Brain microvascular endothelial cell (primary cell): ENCODE data around the gene LRRC56.

Experiments used
- DNase-seq: peaks from one replicate; pipeline ENCODE4 v3.0.0-alpha.2; 2020
- H3K27ac ChIP-seq: fragments of 250-450 bp; sonication (Bioruptor Pico); 2 replicates; pipeline ENCODE4 v1.5.1; 2020; ENCODE audit warnings: mild to moderate bottlenecking, moderate library complexity
- H3K27me3 ChIP-seq: fragments of 250-450 bp; sonication (Bioruptor Pico); replicated peaks from 2 replicates; pipeline ENCODE4 v1.5.1; 2020; ENCODE audit warnings: mild to moderate bottlenecking
- H3K36me3 ChIP-seq: fragments of 250-450 bp; sonication (Bioruptor Pico); replicated peaks from 2 replicates; pipeline ENCODE4 v1.5.1; 2020; ENCODE audit warnings: mild to moderate bottlenecking
- H3K4me3 ChIP-seq: 2 replicates; pipeline ENCODE4 v1.5.1; 2011; ENCODE audit warnings: low read depth, mild to moderate bottlenecking, control low read depth, low read length, moderate library complexity
- CTCF ChIP-seq: IDR thresholded peaks from 2 replicates; pipeline ENCODE4 v1.5.1; 2011; ENCODE audit warnings: low read depth, mild to moderate bottlenecking, moderate library complexity, low read length, control low read depth, inconsistent platforms; ENCODE audit errors: missing control alignments
- in situ Hi-C: cut with HindIII; loops from 2 replicates; pipeline ENCODE4 v1.10.0; 2017; ENCODE audit warnings: low sequenced_read_pairs, low pct_ligation_motif_present

The LRRC56 gene

GRCh38 chr11:518463-519202, 18.7 kb upstream of the LRRC56 start:
- Histone ChIP-seq H3K27ac (peak overlapping the region; percentile 56), H3K36me3 (peaks cover 4% of the 10 kb centered on the region), H3K4me3 (no peak overlapping the region)

GRCh38 chr11:520428-521176, 16.7 kb upstream of the LRRC56 start:
- H3K27ac ChIP-seq, result no peak overlapping the region
- no peak overlapping the region for H3K4me3 ChIP-seq
- in situ Hi-C loops, result no loop called here
- no peaks in the 10 kb centered on the region for H3K27me3 ChIP-seq
- no peaks in the 10 kb centered on the region for H3K36me3 ChIP-seq
- no peak for DNase-seq
- peak; percentile 35 for TF ChIP-seq CTCF

More at GRCh38 chr11:518463-519202, 18.7 kb upstream of the LRRC56 start:
- peak; percentile 92 for DNase-seq
- no peaks in the 10 kb centered on the region for H3K27me3 ChIP-seq
- in situ Hi-C loops, result no loop called here
- TF ChIP-seq CTCF, result peak; percentile 57

GRCh38 chr11:521177-521688, 16.1 kb upstream of the LRRC56 start:
- Histone ChIP-seq H3K4me3 (no peak overlapping the region), H3K36me3 (no peaks in the 10 kb centered on the region), H3K27me3 (no peaks in the 10 kb centered on the region), H3K27ac (no peak overlapping the region)
- no peak for DNase-seq
- no peak for TF ChIP-seq CTCF
- in situ Hi-C loops, result no loop called here

GRCh38 chr11:526192-526591, 11.1 kb upstream of the LRRC56 start:
- Histone ChIP-seq H3K4me3 (no peak overlapping the region), H3K27me3 (no peaks in the 10 kb centered on the region), H3K27ac (no peak overlapping the region), H3K36me3 (no peaks in the 10 kb centered on the region)
- TF ChIP-seq CTCF, result no peak
- in situ Hi-C loops, result no loop called here
- DNase-seq, result no peak

GRCh38 chr11:528166-528814, 9.0 kb upstream of the LRRC56 start:
- no peak for TF ChIP-seq CTCF
- no peaks in the 10 kb centered on the region for H3K27me3 ChIP-seq
- H3K27ac ChIP-seq, result no peak overlapping the region
- in situ Hi-C loops, result no loop called here
- no peak overlapping the region for H3K4me3 ChIP-seq
- peaks cover 18% of the 10 kb centered on the region for H3K36me3 ChIP-seq
- no peak for DNase-seq
